ENCODE results near the gene CCL20. TPM values are rescaled to one million over a fixed set of nuclear protein-coding genes. Genes with fewer than 3 reads are reported as not detected.

Gene CCL20
- total RNA-seq: 0.65 TPM in 1 of 2 replicates, not detected in the other

GRCh38 chr2:227813562-227814353 is at the start of gene CCL20:
Gene CCL20, plus strand, starts transcription at chr2:227813842. Its CDS starts 70 bp downstream, at chr2:227813912.

Other genes starting within 250 kb of the CCL20 start
- gene SCYGR2, start 214.9 kb upstream of the CCL20 start, total RNA-seq: not detected in 2 replicates
- not detected in 2 replicates for gene SCYGR3, start 199.0 kb upstream of the CCL20 start, total RNA-seq
- not detected in 2 replicates for gene SCYGR4, start 196.3 kb upstream of the CCL20 start, total RNA-seq
- not detected in 2 replicates for gene SCYGR5, start 147.0 kb upstream of the CCL20 start, total RNA-seq
- gene SLC19A3, start 95.8 kb upstream of the CCL20 start, total RNA-seq: under 0.01 and 0.15 TPM in 2 replicates
- not detected in 2 replicates for gene SCYGR6, start 89.1 kb upstream of the CCL20 start, total RNA-seq
- not detected in 2 replicates for gene SCYGR7, start 85.5 kb upstream of the CCL20 start, total RNA-seq
- not detected in 2 replicates for gene SCYGR8, start 67.9 kb upstream of the CCL20 start, total RNA-seq
- gene DAW1, start 57.8 kb downstream of the CCL20 start, total RNA-seq: 13.1 and 17.5 TPM in 2 replicates

Data from epithelial cell of umbilical artery (primary cell).